ENCODE measurements around the gene SMPD4.
"Not testable (repeated sequence)": the region's sequence is repeated elsewhere in the genome, so short reads cannot be mapped to it uniquely, and the experiment has no call there.

GRCh38 chr2:130159376-130159775 lies 22.0 kb downstream of the SMPD4 start:
- TF ChIP-seq BHLHE40 (IDR thresholded peaks at IDR 0.05; ENCODE audit: low read depth, low read length); CTCF (IDR thresholded peaks at IDR 0.05); BCL3 (IDR thresholded peaks at IDR 0.05); PBX3 (IDR thresholded peaks at IDR 0.05); CHD2 (IDR thresholded peaks at IDR 0.05; ENCODE audit: low read length, partially characterized antibody); RAD21 (conservative IDR thresholded peaks at IDR 0.05 in 1 of 2, IDR thresholded peaks at IDR 0.05 in 1 of 2); POLR2A (IDR thresholded peaks at IDR 0.05; ENCODE audit: low read length): not testable (repeated sequence)
